ENCODE results near the gene CTNNB1. TPM values are rescaled to one million over a fixed set of nuclear protein-coding genes. Genes with fewer than 3 reads are reported as not detected.

Gene CTNNB1
- total RNA-seq: 100 to 1,000 TPM; 419 to 687 (median 617) TPM

DNA sequence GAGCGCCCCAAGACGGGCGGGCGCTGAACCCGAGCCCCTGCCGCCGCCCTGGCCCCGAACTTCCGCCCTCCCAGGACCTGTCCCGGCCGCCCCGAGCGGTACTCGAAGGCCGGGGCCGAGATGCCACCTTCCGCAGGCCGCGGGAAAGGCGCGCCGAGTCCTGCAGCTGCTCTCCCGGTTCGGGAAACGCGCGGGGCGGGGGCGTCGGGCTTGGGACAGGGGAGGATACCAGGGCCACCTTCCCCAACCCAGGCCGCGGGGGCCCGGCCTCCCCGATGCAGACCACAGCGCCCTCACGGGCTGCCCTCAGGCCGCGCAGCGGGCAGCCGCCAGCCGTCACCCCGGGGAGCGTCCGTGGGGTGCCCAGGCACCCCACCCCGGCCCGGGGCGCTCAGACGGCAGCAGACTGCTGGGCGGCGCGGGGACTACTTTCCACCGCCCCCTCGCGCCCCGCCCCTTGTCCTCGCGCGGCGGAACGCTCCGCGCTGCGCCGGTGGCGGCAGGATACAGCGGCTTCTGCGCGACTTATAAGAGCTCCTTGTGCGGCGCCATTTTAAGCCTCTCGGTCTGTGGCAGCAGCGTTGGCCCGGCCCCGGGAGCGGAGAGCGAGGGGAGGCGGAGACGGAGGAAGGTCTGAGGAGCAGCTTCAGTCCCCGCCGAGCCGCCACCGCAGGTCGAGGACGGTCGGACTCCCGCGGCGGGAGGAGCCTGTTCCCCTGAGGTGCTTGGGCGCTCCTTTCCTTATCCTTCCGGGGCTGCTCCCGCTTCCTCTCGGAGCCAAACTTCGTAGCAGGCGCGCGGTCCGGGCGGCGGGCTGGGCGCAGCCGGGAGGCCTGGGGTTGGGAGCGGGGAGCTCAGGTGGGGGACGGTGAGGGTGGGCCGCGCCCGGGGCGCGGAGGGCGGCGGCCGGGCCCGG lies at the start of gene CTNNB1:
TSS of gene CTNNB1 (plus strand) at position 556 of the 916 bp plus-strand sequence. CDS start 24,564 bp downstream, outside the sequence.
- H3K4me3 ChIP-seq: peak within 1 kb of the TSS; percentile 92 to 96 (median 96)
- intact Hi-C loops (cut with DNase I; ENCODE audit: low total_unique reads): loop anchor here (5.0 kb wide), 1 partner anchor 1348 kb away; no protein-coding TSS in a partner anchor
- H3K4me1 ChIP-seq: peaks cover 0 to 12% of the 10 kb centered on the region in 2 donors
- H3K27ac ChIP-seq: peak within 1 kb of the TSS; percentile 99 to 100
- no peaks in the 10 kb centered on the region for H3K27me3 ChIP-seq
- peak; percentile 98 for TF ChIP-seq POLR2A (IDR thresholded peaks at IDR 0.05)
- TF ChIP-seq CTCF (IDR thresholded peaks at IDR 0.05): peak in 1 of 3 donors; percentile 28
- TF ChIP-seq POLR2AphosphoS5 (IDR thresholded peaks at IDR 0.05): peak; percentile 100
- H3K36me3 ChIP-seq: no peaks in the 10 kb centered on the region
- peak; percentile 90 to 91 for DNase-seq (ENCODE audit: low spot score in 2 of 2)
- no peaks in the 10 kb centered on the region for H3K9me3 ChIP-seq

GRCh38 chr3:41155834-41156233 lies 43.5 kb upstream of the CTNNB1 start:
- intact Hi-C loops (cut with DNase I; ENCODE audit: low total_unique reads): no loop called here
- H3K9me3 ChIP-seq: no peaks in the 10 kb centered on the region
- no peaks in the 10 kb centered on the region for H3K4me1 ChIP-seq
- no peak overlapping the region for H3K27ac ChIP-seq
- H3K27me3 ChIP-seq: no peaks in the 10 kb centered on the region
- no peak for DNase-seq (ENCODE audit: low spot score in 2 of 2)
- no peak for TF ChIP-seq POLR2A (IDR thresholded peaks at IDR 0.05)
- TF ChIP-seq POLR2AphosphoS5 (IDR thresholded peaks at IDR 0.05): no peak
- TF ChIP-seq CTCF (IDR thresholded peaks at IDR 0.05): no peak
- no peak overlapping the region for H3K4me3 ChIP-seq
- no peaks in the 10 kb centered on the region for H3K36me3 ChIP-seq

DNA sequence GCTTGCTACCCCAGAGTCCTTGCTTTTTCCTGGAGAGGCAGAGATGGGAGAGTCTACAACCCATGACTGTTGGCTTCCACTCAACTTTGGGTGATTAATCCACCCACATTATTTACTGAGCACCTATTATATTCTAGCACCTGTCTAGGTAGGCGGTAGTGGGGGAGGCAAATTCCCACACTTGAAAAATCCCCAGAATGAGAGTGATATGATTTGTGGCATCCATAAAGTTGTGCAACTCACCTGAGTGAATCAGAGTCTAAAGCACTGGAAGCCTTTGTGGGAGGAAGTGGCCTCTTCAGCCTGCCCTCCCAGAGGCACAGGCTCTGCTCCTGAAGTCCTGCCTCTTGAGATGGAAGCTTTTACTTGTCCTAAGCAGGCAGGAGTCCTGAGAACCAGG lies 40.4 kb upstream of the CTNNB1 start:
- Histone ChIP-seq H3K4me1 (no peaks in the 10 kb centered on the region), H3K36me3 (no peaks in the 10 kb centered on the region), H3K4me3 (no peak overlapping the region), H3K27ac (no peak overlapping the region), H3K27me3 (no peaks in the 10 kb centered on the region), H3K9me3 (no peaks in the 10 kb centered on the region)
- TF ChIP-seq POLR2AphosphoS5 (IDR thresholded peaks at IDR 0.05) (no peak), CTCF (IDR thresholded peaks at IDR 0.05) (no peak), POLR2A (IDR thresholded peaks at IDR 0.05) (no peak)
- no peak for DNase-seq (ENCODE audit: low spot score in 2 of 2)
- intact Hi-C loops (cut with DNase I; ENCODE audit: low total_unique reads): no loop called here

DNA sequence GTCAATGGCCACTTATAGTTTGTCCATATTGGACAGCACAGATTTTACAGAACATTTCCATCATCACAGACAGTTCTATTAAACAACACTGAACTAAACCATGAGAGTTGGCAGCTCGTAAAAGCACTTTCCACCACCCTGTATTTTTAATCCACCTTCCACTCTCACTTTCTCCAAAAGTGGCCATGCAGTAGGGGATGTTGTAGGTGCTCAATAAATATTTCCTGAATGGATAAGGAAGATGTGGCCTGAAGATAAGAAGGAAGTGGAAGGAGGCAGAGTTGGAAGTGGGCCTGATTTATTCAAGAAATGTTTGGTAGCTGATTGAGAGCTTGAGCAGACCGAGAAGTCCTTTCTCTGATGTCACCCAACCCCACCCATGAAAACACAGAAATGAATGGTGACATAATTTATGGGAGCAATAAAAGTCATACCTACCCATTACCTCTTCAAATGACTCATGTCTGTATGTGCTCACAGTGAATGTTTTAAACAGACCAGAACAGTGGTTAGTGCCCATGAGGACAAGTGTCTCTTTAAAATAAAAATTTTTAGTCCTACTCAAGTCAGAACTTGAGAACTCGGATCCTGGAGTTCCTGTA lies 39.6 kb upstream of the CTNNB1 start:
- TF ChIP-seq POLR2A (IDR thresholded peaks at IDR 0.05) (no peak), CTCF (IDR thresholded peaks at IDR 0.05) (no peak), POLR2AphosphoS5 (IDR thresholded peaks at IDR 0.05) (no peak)

DNA sequence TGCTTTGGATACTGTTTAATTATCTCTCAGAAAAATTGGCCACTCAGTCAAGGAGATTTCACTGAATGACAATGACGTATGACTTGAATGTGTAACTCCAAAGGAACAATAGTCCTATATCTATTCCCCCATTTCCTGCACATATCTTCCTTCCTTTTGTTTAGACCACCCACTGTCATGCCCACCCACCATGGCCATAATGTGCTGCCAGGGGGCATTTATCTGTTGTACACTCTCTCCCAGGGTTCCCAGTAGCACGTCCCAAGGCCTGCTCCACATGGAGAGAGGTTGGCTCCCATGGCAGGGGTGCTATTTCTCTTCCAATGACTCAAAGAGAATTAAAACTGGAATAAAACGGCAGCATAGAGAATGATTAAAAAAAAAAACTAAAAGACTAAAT lies 36.8 kb upstream of the CTNNB1 start:
- DNase-seq (ENCODE audit: low spot score in 2 of 2): no peak
- Histone ChIP-seq H3K27me3 (no peaks in the 10 kb centered on the region), H3K27ac (no peak overlapping the region), H3K36me3 (no peaks in the 10 kb centered on the region), H3K9me3 (no peaks in the 10 kb centered on the region), H3K4me3 (no peak overlapping the region), H3K4me1 (no peaks in the 10 kb centered on the region)
- intact Hi-C loops (cut with DNase I; ENCODE audit: low total_unique reads): no loop called here
- no peak for TF ChIP-seq CTCF (IDR thresholded peaks at IDR 0.05)
- TF ChIP-seq POLR2AphosphoS5 (IDR thresholded peaks at IDR 0.05): no peak
- TF ChIP-seq POLR2A (IDR thresholded peaks at IDR 0.05): no peak

More for the DNA sequence above, 39.6 kb upstream of the CTNNB1 start:
- intact Hi-C loops (cut with DNase I; ENCODE audit: low total_unique reads): no loop called here
- Histone ChIP-seq H3K4me1 (no peaks in the 10 kb centered on the region), H3K36me3 (no peaks in the 10 kb centered on the region), H3K4me3 (no peak overlapping the region), H3K27me3 (no peaks in the 10 kb centered on the region), H3K27ac (no peak overlapping the region), H3K9me3 (no peaks in the 10 kb centered on the region)
- no peak for DNase-seq (ENCODE audit: low spot score in 2 of 2)

All from breast epithelium (tissue), 4 donors.